C4-2B (cell line): ENCODE data around the gene CUL2.

Source experiments
- H3K27ac ChIP-seq: fragments of 450-650 bp; 2 replicates; pipeline ENCODE4 v1.5.1; 2017
- ZFX ChIP-seq: fragments of 450-650 bp; IDR thresholded peaks from 2 replicates; pipeline ENCODE4 v1.6.1; 2017
- TF ChIP-seq, protein P1 (sequence below): fragments of 450-650 bp; conservative IDR thresholded peaks from 2 replicates; pipeline ENCODE4 v1.5.1; 2017; ENCODE audit warnings: mild to moderate bottlenecking

The CUL2 gene

GRCh38 chr10:35079763-35080162 lies 10.4 kb downstream of the CUL2 start:
- H3K27ac ChIP-seq, result no peak overlapping the region
- TF ChIP-seq ZFX, result no peak
- TF ChIP-seq, protein P1, sequence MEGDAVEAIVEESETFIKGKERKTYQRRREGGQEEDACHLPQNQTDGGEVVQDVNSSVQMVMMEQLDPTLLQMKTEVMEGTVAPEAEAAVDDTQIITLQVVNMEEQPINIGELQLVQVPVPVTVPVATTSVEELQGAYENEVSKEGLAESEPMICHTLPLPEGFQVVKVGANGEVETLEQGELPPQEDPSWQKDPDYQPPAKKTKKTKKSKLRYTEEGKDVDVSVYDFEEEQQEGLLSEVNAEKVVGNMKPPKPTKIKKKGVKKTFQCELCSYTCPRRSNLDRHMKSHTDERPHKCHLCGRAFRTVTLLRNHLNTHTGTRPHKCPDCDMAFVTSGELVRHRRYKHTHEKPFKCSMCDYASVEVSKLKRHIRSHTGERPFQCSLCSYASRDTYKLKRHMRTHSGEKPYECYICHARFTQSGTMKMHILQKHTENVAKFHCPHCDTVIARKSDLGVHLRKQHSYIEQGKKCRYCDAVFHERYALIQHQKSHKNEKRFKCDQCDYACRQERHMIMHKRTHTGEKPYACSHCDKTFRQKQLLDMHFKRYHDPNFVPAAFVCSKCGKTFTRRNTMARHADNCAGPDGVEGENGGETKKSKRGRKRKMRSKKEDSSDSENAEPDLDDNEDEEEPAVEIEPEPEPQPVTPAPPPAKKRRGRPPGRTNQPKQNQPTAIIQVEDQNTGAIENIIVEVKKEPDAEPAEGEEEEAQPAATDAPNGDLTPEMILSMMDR, result no peak

- H3K27ac ChIP-seq, result no peak overlapping the region
- no peak for TF ChIP-seq ZFX
Observed at GRCh38 chr10:35079265-35079664, 10.9 kb downstream of the CUL2 start.

- no peak for TF ChIP-seq ZFX
- TF ChIP-seq, protein P1, result no peak
- no peak overlapping the region for H3K27ac ChIP-seq
Observed at GRCh38 chr10:35075228-35075627, 14.9 kb downstream of the CUL2 start.

GRCh38 chr10:35074266-35074665 lies 15.9 kb downstream of the CUL2 start:
- no peak overlapping the region for H3K27ac ChIP-seq
- no peak for TF ChIP-seq ZFX
- TF ChIP-seq, protein P1, result no peak

DNA sequence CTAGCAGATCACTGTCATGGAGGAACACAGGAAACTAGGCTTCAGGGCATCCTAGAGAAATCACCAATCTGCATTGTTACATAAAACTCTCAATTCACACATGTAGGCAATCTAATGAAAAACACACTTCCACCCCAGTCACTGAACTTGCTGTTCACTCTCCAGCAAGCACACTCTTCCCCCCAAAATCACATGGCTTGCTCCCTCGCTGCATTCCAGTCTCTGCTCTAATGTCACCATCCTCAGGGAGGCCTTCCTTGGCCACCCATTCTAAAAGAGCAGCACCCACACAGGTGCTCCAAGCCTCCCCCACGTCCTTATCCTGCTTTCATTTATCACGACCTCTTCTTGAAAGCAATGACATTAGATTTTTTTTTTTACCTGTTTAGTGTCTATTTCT lies 19.6 kb downstream of the CUL2 start:
- H3K27ac ChIP-seq, result no peak overlapping the region
- no peak for TF ChIP-seq ZFX
- TF ChIP-seq, protein P1, result no peak

DNA sequence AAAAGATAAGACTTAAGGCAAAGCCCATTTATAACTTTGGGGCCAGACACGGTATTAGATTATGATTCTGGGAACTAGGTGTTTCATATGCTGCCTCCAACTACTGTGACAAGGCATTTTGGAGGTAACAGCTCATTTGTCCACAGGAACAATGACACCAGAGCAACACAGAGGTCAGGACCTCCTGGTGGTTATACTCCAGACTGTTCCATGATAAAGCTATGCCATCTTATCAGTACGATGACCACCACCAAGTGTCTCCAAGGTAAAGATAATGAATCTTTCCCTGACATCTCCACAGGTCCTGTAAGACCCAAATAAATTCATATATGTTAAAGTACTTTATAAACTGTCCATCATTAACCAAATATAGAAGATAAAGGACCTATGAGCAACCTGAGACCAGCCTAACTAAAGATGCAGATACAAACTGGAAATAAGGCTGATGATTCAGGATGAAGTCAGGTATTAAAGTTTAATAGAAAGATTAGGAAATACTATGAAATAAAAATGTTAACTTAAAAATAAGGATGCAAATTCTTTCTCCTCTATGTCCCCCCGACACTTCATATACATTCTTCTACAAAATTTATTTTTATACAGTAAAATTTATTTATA lies 26.2 kb downstream of the CUL2 start:
- TF ChIP-seq, protein P1, result no peak
- TF ChIP-seq ZFX, result no peak
- no peak overlapping the region for H3K27ac ChIP-seq

DNA sequence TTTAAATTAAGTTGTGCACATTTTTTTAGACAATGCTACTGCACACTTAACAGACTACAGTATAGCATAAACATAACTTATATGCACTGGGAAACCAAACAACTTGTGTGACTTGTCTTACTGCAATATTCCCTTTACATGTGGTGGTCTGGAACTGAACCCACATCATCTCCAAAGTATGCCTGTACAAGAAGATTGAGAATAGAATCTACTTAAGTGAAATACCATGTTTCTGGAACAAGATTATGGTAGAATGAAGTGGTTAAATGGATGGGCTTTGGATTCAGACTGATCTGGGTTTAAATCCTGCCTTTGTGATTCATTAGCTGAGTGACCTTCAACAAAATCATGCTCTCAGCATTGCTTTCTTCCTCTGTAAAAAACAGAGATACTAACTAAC lies 30.7 kb downstream of the CUL2 start:
- H3K27ac ChIP-seq, result no peak overlapping the region
- no peak for TF ChIP-seq ZFX
- TF ChIP-seq, protein P1, result no peak

DNA sequence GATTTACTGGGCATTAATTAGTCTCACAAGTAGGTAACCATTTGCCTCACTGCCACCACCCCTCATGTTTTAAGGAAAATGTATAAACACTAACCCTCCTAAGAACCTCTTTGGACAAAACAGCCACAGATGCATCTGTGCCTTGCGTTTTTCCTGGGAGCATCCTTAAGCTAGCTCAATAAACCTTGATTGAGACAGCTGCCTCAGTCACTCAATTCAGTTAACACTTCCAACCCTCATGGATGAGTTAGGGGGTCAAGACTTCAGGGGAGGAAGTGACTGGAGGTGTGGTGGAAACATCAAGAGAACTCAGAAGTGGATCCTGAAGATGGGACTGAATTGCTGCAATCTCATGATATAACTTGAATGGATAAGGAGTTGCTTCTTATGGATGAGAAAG lies 31.5 kb downstream of the CUL2 start:
- no peak overlapping the region for H3K27ac ChIP-seq
- TF ChIP-seq ZFX, result no peak
- TF ChIP-seq, protein P1, result no peak
